GM12865 (cell line): Measurements from ENCODE around the gene WDFY3.

Experiments used
- DNase-seq: peaks from one replicate; pipeline ENCODE4 v3.0.0; 2010; ENCODE audit warnings: low read depth
- H3K4me3 ChIP-seq: 2 replicates; pipeline ENCODE4 v1.5.1; 2011; ENCODE audit warnings: mild to moderate bottlenecking, low read depth, low read length, control low read depth
- CTCF ChIP-seq: IDR thresholded peaks from 2 replicates; pipeline ENCODE4 v1.5.1; 2011; ENCODE audit warnings: low read length, control low read depth, low read depth, inconsistent platforms; ENCODE audit not compliant: insufficient read depth; ENCODE audit errors: missing control alignments

Gene WDFY3

DNA sequence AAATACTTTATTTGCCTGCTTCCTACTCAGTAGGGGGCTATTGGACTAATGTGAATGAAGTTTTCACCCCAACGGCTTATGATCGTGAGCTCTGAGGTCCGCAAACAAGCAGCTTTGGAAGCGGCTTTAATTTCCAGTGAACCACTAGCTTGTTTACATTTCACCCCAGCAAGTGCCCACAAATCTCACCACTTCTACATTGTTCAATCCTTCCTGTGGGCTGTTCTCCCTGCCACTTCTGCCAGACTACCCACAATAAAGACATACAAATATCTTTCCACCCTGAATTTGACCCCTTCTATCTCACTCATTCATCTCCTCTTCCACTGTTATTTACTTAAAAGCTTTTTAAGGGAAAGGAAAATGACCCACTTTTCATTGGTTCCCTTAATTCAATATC is 285.5 kb downstream of the WDFY3 start:
- no peak for DNase-seq
- TF ChIP-seq CTCF, result no peak
- H3K4me3 ChIP-seq, result no peak overlapping the region

DNA sequence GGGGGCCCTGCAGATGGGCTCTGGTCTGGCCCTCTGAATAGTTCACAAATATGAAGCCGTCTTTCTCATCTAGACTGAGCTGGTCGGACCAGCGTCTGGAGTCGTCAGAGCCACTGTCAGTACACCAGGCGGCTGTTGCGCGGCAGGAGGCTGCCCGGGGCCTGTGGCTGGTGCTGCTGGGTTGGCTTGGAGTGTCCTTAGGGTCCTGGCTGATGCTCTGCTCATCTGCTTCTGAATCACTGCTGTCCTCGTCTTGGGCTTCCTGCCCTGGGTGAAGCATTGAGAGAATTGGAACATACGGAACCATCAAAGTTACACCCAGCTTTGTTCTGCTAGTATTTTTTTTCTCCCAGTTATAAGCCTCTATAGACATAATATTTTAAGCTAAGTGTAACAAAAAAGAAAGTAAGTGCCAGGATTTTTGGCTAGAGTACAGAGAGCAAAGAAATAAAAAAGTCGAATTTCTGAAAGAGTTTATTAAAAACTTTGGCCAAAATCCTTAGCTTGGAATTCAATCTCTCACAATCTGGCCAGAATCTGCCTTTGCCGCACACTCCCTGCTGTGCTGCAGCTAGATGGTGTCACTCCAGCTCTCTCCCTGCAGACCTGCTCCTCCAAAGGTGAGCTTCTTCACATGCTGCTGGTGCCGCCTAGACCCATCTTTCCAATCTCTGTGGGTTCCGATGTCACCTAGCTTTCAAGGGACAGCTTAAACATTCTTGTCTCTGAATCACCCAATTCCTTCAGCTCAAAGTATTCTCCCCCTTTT is 287.3 kb downstream of the WDFY3 start:
- no peak for DNase-seq
- no peak overlapping the region for H3K4me3 ChIP-seq
- TF ChIP-seq CTCF, result no peak

DNA sequence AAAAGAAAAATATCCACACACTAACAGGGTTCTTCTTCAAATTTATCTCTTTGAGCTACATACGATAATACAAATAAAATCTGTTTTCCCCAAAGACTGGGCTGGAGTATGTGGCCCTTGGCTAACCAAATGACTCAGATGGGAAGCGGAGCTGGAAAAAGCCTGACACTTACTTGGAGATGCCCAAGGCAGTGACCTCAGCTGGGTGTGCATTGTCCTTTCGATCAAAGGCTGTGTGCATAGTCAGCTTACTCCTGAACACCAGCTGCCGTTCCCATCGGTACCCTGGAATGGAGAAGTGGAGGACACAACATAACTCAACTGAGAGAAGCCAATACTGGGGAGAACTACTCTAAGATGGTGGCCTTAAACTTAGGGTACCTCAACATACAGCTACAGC is 288.5 kb downstream of the WDFY3 start:
- DNase-seq, result no peak
- no peak overlapping the region for H3K4me3 ChIP-seq
- TF ChIP-seq CTCF, result no peak

- H3K4me3 ChIP-seq, result no peak overlapping the region
- no peak for DNase-seq
- TF ChIP-seq CTCF, result no peak
These were observed 289.4 kb downstream of the WDFY3 start for GRCh38 chr4:84677093-84677492.

DNA sequence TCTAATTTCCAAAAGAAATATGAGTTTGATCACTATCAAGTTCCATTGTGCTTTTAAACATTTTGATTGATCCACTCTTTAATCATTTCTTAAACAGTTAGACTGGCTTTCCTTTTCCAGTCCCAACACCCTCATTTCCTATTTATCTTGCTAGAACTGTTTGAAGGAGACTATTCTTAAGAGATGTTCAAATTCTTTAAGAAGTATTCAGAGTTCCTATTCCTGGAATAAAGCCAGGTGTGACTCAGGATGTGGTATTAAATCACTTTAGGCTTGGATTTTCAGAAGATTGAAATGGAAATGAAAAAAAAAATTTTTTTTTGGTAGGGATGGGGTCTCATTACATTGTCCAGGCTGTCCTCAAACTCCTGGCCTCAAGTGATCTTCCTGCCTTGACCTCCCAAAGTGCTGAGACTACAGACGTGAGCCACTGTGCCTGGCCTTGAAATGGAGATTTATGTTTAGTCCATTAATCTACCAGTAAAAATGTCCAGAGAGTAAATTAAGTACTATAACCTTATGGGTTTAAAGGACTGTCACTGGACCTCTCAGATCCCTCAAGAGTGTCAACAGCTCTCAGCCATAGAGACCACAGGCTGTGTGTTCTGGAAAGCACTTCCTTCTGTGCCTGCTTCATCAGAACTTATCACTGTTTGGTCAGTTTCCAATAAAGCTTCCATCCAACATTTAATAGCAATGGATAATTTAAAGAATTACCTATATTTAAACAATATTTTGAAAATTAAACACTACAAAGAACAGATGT is 292.8 kb downstream of the WDFY3 start:
- DNase-seq, result no peak
- no peak overlapping the region for H3K4me3 ChIP-seq
- TF ChIP-seq CTCF, result no peak

DNA sequence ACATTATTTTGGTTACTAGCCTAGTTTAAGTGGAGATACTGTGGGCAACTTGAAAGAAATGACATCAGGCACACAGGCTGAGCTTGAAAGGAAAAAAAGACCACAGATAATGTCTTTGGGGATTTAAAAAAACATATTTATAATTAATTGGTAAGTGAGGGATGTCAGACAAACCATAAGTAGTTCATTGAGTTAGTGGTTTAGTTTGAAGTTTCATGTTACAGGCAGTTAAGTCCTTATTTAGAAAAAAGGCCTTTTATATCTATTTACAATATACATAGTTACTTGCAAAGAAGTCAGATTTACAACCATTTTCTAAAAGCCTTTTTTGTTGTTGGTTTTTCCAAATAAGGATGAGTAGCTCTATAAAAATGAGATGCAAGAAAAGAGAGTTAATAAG is 294.3 kb downstream of the WDFY3 start:
- TF ChIP-seq CTCF, result no peak
- H3K4me3 ChIP-seq, result no peak overlapping the region
- DNase-seq, result no peak
